Stomach (tissue), 9 donors: ENCODE measurements around the gene MUC20. TPM values are rescaled to one million over a fixed set of nuclear protein-coding genes. Genes with fewer than 3 reads are reported as not detected.
"Not testable (repeated sequence)": the region's sequence is repeated elsewhere in the genome, so short reads cannot be mapped to it uniquely, and the experiment has no call there.

Experiments
- DNase-seq, 2 donors: peaks; one replicate each; pipeline versions ENCODE4 v3.0.0 to v3.0.0-alpha.2; 2013 to 2019
- H3K27ac ChIP-seq, 5 donors: fragments of 200-600 bp in 4 of 5; sonication (generic) in 4 of 5; one replicate each; pipeline ENCODE4 v1.5.1; 2013 to 2019; ENCODE audit warnings: mild to moderate bottlenecking in 1 of 5, moderate library complexity in 1 of 5
- H3K27me3 ChIP-seq, 3 donors: fragments of 200-600 bp; sonication (generic); one replicate each; pipeline ENCODE4 v1.5.1; 2017 to 2019; ENCODE audit warnings: mixed run types in 1 of 3
- H3K36me3 ChIP-seq, 4 donors: fragments of 200-600 bp; sonication (generic); 1 replicate in 3 of 4; 2 replicates in 1 of 4; pipeline ENCODE4 v1.5.1; 2016 to 2019
- H3K4me1 ChIP-seq, 4 donors: fragments of 200-600 bp; sonication (generic); one replicate each; pipeline ENCODE4 v1.5.1; 2016 to 2019
- H3K4me3 ChIP-seq, 4 donors: fragments of 200-600 bp; sonication (generic) in 3 of 4; one replicate each; pipeline ENCODE4 v1.5.1; 2016 to 2019; ENCODE audit warnings: mild to moderate bottlenecking in 1 of 4
- H3K9me3 ChIP-seq, 4 donors: fragments of 200-600 bp; sonication (generic); one replicate each; pipeline ENCODE4 v1.5.1; 2016 to 2019
- EP300 ChIP-seq: sonication (generic); formaldehyde crosslinking; IDR thresholded peaks from one replicate; pipeline ENCODE4 v1.6.1; 2017; ENCODE audit warnings: antibody characterized with exemption
- POLR2A ChIP-seq, 4 donors: fragments of 450-650 bp; IDR thresholded peaks; one replicate each; pipeline ENCODE4 v1.6.1; 2016; ENCODE audit warnings: antibody characterized with exemption in 4 of 4, control low read depth in 2 of 4, mild to moderate bottlenecking in 1 of 4, moderate library complexity in 1 of 4
- POLR2AphosphoS5 ChIP-seq, 3 donors: sonication (generic); formaldehyde crosslinking; IDR thresholded peaks; one replicate each; pipeline ENCODE4 v1.6.1; 2016; ENCODE audit warnings: antibody characterized with exemption in 3 of 3
- WGBS, 5 donors: extraction: QIAGEN DNeasy Blood & Tissue Kit in 3 of 5; methylation state at CpG; one replicate each; pipeline versions ENCODE4 v1.1.5 to v1.1.7; 2013 to 2018; 5-methylcytosine and 5-hydroxymethylcytosine counted together
- intact Hi-C: fragments of 100-400 bp; cut with DNase I; formaldehyde crosslinking; loops from one replicate; pipeline ENCODE4 v1.15.1; 2023; ENCODE audit warnings: low total_unique reads
- polyA plus RNA-seq, 3 donors: library from polyadenylated mRNA; stranded (reverse); fragments of 200-250 nt; gene quantifications; one replicate each; pipeline ENCODE4 v1.2.3, GENCODE V29; 2013
- total RNA-seq, 5 donors: library from RNA; depleted of rRNA; stranded (reverse); fragments of >200 nt; gene quantifications; one replicate each; pipeline versions ENCODE4 v1.1.0 to v1.2.3, GENCODE V29; 2014 to 2016
- TF ChIP-seq, protein P1 (sequence below), 7 experiments: fragments of 450-650 bp in 4 of 7; fragments of 200-600 bp in 3 of 7; sonication (generic) in 3 of 7; IDR thresholded peaks; one replicate each; pipeline ENCODE4 v1.5.1; 2016 to 2019; ENCODE audit warnings: antibody characterized with exemption in 7 of 7, control low read depth in 2 of 7, mild to moderate bottlenecking in 1 of 7
- donor health status: healthy with polysubstance abuse.
- donor health status: Bipolar disorder and iron deficiency.
- donor health status: healthy.

Gene MUC20
- total and polyA plus RNA-seq, 8 donors, result 3.8 to 64.8 (median 17.1) TPM

DNA sequence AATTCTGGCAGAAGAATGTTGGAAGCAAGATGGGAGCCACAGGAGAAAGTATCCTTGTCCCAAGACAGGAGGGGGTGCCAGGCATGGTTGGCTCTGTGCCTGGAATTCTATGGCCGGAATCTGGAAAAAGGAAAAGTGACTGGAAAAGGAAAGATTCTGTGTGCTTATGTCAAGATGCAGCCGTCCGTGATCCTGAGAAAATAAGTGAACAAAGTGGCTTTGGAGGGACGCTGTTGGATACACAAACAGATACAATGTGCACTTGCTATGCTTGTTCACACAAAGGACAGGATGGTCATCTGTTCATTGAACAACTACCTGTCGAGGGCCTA is 28.5 kb upstream of the MUC20 start:
- Histone ChIP-seq H3K4me1 (peaks cover 0 to 18% (median 7%) of the 10 kb centered on the region in 4 donors), H3K27me3 (no peaks in the 10 kb centered on the region), H3K36me3 (peaks cover 21 to 81% (median 72%) of the 10 kb centered on the region in 4 donors), H3K9me3 (no peaks in the 10 kb centered on the region), H3K27ac (no peak overlapping the region), H3K4me3 (no peak overlapping the region)
- TF ChIP-seq POLR2A (IDR thresholded peaks at IDR 0.05) (no peak), EP300 (no peak), POLR2AphosphoS5 (IDR thresholded peaks at IDR 0.05) (no peak)
- TF ChIP-seq, protein P1, sequence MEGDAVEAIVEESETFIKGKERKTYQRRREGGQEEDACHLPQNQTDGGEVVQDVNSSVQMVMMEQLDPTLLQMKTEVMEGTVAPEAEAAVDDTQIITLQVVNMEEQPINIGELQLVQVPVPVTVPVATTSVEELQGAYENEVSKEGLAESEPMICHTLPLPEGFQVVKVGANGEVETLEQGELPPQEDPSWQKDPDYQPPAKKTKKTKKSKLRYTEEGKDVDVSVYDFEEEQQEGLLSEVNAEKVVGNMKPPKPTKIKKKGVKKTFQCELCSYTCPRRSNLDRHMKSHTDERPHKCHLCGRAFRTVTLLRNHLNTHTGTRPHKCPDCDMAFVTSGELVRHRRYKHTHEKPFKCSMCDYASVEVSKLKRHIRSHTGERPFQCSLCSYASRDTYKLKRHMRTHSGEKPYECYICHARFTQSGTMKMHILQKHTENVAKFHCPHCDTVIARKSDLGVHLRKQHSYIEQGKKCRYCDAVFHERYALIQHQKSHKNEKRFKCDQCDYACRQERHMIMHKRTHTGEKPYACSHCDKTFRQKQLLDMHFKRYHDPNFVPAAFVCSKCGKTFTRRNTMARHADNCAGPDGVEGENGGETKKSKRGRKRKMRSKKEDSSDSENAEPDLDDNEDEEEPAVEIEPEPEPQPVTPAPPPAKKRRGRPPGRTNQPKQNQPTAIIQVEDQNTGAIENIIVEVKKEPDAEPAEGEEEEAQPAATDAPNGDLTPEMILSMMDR (IDR thresholded peaks at IDR 0.05), result no peak
- 76 to 87% (median 84%) methylated on average over 5 of the region's 5 CpGs for WGBS, 5 donors
- no peak for DNase-seq
- intact Hi-C loops, result no loop called here

DNA sequence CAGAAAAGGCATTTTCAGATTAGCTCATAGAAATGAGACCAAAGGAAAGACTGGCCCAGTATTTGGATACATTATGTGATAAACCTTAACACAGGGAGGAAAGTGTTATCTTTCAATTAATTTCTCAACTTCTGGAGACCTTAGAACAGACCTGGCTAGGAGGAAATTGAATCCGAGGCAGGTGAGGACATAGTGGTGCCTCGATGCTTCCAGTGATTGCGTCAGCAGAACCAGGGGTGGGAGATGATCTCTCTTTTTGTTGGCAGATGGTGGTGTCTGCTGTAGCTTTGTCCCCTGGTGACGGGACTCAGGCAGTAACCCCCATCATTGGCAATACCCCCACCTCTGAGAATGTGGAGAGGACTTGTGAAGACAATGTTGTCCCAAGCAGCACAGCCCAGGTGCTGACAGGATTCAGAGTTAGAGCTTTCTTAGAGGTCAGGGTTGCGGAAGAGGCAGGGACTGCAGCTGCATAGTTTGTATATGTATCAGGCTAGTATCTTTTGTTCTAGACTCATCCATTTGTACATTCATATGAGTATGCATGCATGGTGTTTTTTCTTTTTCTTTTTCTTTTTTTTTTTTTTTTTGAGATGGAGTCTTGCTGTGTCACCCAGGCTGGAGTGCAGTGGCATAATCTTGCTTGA is 27.9 kb upstream of the MUC20 start:
- H3K4me1 ChIP-seq, result peaks cover 0 to 18% (median 4%) of the 10 kb centered on the region in 4 donors
- DNase-seq, result no peak
- no peak overlapping the region for H3K27ac ChIP-seq
- H3K4me3 ChIP-seq, result no peak overlapping the region
- peaks cover 21 to 86% (median 72%) of the 10 kb centered on the region in 4 donors for H3K36me3 ChIP-seq
- TF ChIP-seq, protein P1 (IDR thresholded peaks at IDR 0.05), result no peak
- no peaks in the 10 kb centered on the region for H3K9me3 ChIP-seq
- 91 to 95% (median 92%) methylated on average over 5 of the region's 5 CpGs for WGBS, 5 donors
- H3K27me3 ChIP-seq, result no peaks in the 10 kb centered on the region
- intact Hi-C loops, result no loop called here

DNA sequence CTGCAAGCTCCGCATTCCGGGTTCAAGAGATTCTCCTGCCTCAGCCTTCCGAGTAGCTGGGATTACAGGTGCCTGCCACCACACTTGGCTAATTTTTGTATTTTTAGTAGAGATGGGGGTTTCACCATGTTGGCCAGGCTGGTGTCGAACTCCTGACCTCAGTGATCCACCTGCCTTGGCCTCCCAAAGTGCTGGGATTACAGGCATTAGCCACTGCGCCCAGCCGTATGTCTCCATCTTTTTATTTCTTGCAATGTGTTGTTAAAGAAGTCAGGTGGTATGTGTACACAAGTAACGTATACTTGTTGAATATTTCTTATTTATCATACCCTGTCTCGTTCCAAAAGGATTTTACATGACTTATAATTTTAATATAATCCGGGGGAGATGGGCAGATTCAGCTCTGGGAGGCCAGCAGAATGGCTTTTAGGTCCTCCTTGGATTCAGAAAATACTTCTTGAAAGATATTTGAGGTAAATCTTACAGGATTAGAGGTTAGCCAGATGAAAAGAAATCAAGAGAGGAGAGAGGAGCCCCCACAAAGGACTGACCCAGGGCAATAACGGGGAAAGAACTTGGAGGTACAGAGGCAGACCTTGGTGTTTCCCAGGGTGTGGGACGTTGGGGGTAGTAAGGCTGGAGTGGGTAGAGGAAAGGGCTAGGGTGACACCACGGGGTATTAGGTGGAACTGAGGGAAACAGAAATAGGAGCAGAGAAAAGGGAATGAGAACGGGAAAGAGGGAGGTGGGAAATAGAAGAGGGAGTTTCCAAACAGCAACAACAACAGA is 27.2 kb upstream of the MUC20 start:
- Histone ChIP-seq H3K4me1 (peaks cover 0 to 16% (median 4%) of the 10 kb centered on the region in 4 donors), H3K36me3 (peaks cover 21 to 88% (median 74%) of the 10 kb centered on the region in 4 donors), H3K9me3 (no peaks in the 10 kb centered on the region), H3K27me3 (no peaks in the 10 kb centered on the region), H3K27ac (no peak overlapping the region), H3K4me3 (no peak overlapping the region)
- intact Hi-C loops, result no loop called here
- TF ChIP-seq EP300, result no peak
- no peak for TF ChIP-seq POLR2A (IDR thresholded peaks at IDR 0.05)
- TF ChIP-seq, protein P1 (IDR thresholded peaks at IDR 0.05), result no peak
- no peak for TF ChIP-seq POLR2AphosphoS5 (IDR thresholded peaks at IDR 0.05)
- whole genome bisulfite sequencing, 5 donors, result 79 to 93% (median 86%) methylated on average over 13 of the region's 13 CpGs
- no peak for DNase-seq

DNA sequence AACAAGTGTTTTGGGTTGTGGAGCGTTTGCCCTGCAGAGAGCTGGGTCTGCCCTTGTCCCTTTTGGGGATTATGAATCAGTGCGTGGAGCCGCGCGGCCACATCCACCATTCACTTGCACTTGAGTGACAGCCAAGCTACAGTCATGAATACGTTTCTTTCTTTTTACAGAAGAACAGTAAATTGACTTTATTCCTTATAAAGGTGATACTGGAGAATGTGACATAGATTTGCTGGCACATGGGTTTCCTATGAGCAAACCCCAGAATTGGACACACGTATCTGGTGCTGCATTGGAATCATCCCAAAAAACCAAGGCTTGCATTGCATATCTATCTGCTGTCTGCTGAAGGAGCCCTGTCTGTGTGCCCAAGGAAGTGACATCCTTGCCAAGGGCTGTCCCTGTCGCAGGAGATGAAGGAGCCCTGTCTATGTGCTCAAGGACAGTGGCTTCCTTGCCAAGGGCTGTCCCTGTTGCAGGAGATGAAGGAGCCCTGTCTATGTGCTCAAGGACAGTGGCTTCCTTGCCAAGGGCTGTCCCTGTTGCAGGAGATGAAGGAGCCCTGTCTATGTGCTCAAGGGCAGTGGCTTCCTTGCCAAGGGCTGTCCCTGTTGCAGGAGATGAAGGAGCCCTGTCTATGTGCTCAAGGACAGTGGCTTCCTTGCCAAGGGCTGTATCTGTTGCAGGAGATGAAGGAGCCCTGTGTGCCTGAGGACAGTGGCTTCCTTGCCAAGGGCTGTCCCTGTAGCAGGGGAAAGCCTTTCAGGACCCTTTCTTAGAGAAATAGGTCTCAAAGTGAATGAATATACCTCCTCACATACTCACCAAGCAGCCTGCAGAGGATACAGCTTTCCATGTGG is 26.3 kb upstream of the MUC20 start:
- H3K4me3 ChIP-seq, H3K9me3 ChIP-seq, DNase-seq, H3K27ac ChIP-seq, H3K4me1 ChIP-seq, intact Hi-C loops, H3K27me3 ChIP-seq: not testable (repeated sequence)
- WGBS, 5 donors, result 80 to 93% (median 87%) methylated on average over 8 of the region's 8 CpGs
- peaks cover 16 to 89% (median 70%) of the 10 kb centered on the region in 4 donors for H3K36me3 ChIP-seq
- TF ChIP-seq POLR2AphosphoS5 (IDR thresholded peaks at IDR 0.05), result peak in 1 of 3 donors; percentile 27
